Heart left ventricle (tissue), 16 donors: Measurements from ENCODE around the gene ARAP1. TPM values are rescaled to one million over a fixed set of nuclear protein-coding genes. Genes with fewer than 3 reads are reported as not detected.

Experiments
- ATAC-seq, 4 donors: fragments of 200-7000 bp; cut with Tn5 transposase; one replicate each; pipeline ENCODE4 v1.9.1; 2020 to 2022; ENCODE audit warnings: moderate library complexity in 4 of 4, mild to moderate bottlenecking in 3 of 4, moderate number of reproducible peaks in 1 of 4
- DNase-seq, 5 donors: peaks; one replicate each; pipeline ENCODE4 v3.0.0-alpha.2; 2020
- H3K27ac ChIP-seq, 12 donors: fragments of 200-600 bp; sonication (generic) in 4 of 12; one replicate each; pipeline versions ENCODE4 v1.5.0 to v1.8.0; 2016 to 2022; ENCODE audit warnings: mild to moderate bottlenecking in 2 of 12
- H3K27me3 ChIP-seq, 9 donors: fragments of 200-600 bp; sonication (generic) in 2 of 9; one replicate each; pipeline versions ENCODE4 v1.5.1 to v1.8.0; 2016 to 2022; ENCODE audit warnings: mild to moderate bottlenecking in 3 of 9
- H3K36me3 ChIP-seq, 9 donors: fragments of 200-600 bp; sonication (generic) in 2 of 9; one replicate each; pipeline versions ENCODE4 v1.5.0 to v1.8.0; 2018 to 2022; ENCODE audit warnings: mild to moderate bottlenecking in 2 of 9
- H3K4me1 ChIP-seq, 12 donors: fragments of 200-600 bp; sonication (generic) in 4 of 12; one replicate each; pipeline versions ENCODE4 v1.5.0 to v1.8.0; 2016 to 2022; ENCODE audit warnings: mild to moderate bottlenecking in 3 of 12
- H3K4me3 ChIP-seq, 12 donors: fragments of 200-600 bp; sonication (generic) in 4 of 12; one replicate each; pipeline versions ENCODE4 v1.5.0 to v1.8.0; 2017 to 2022; ENCODE audit warnings: mild to moderate bottlenecking in 9 of 12, moderate library complexity in 4 of 12
- H3K9me3 ChIP-seq, 12 donors: fragments of 200-600 bp; sonication (generic) in 4 of 12; one replicate each; pipeline versions ENCODE4 v1.5.0 to v1.8.0; 2016 to 2022; ENCODE audit warnings: mild to moderate bottlenecking in 1 of 12
- POLR2A ChIP-seq, 2 donors: fragments of 450-650 bp; IDR thresholded peaks; one replicate each; pipeline ENCODE4 v1.6.1; 2017; ENCODE audit warnings: antibody characterized with exemption in 2 of 2, mild to moderate bottlenecking in 2 of 2, moderate library complexity in 2 of 2
- WGBS, 4 donors: extraction: QIAGEN DNeasy Blood & Tissue Kit in 2 of 4; methylation state at CpG; one replicate each; pipeline versions ENCODE4 v1.1.5 to v1.1.7; 2013 to 2018; 5-methylcytosine and 5-hydroxymethylcytosine counted together
- intact Hi-C, 10 donors: fragments of 100-400 bp; cut with DNase I; formaldehyde crosslinking; loops; one replicate each; pipeline versions ENCODE4 v1.11.1 to v1.14.2; 2022
- polyA plus RNA-seq, 2 donors: library from polyadenylated mRNA; stranded (reverse); fragments of 200-250 nt; gene quantifications; one replicate each; pipeline ENCODE4 v1.2.3, GENCODE V29; 2013
- total RNA-seq, 9 donors: library from RNA; depleted of rRNA in 2 of 9; stranded (reverse); fragments of >200 nt in 2 of 9; fragmentation: NEBNext Ultra II Directional in 3 of 9; extraction: Animal tissue kit (Norgen Biotek cat#: 25700) in 3 of 9; gene quantifications; one replicate each; pipeline versions ENCODE4 v1.1.0 to v1.2.4, GENCODE V29; 2016 to 2023
- TF ChIP-seq, protein P1 (sequence below), 12 donors: fragments of 200-600 bp; sonication (generic) in 4 of 12; IDR thresholded peaks; one replicate each; pipeline versions ENCODE4 v1.5.0 to v1.8.0; 2018 to 2022; ENCODE audit warnings: antibody characterized with exemption in 12 of 12, mild to moderate bottlenecking in 5 of 12
- donor health status: ischemic (EF 13 %, LVEDD 7.1; RV severe dilation, severe dysfunction).
- donor health status: healthy with polysubstance abuse.
- donor health status: DM: no; HTN: yes; CAD: no.
- donor health status: DM: no; HTN: no; CAD: no.
- donor health status: ischemic (EF 25% LVEDD 6.9; RV normal size, moderate dysfunction).
- donor health status: ischemic (EF 25% LVEDD 5.7; RV mildly dilated, moderate dysfunction).
- donor health status: healthy.
- donor health status: DM: yes; HTN: yes; CAD: no.
- donor health status: ischemic (EF 35%, LVEDD 5.7; RV mildly dilated, moderate dysfunction).
- donor health status: nonischemic (EF 11% LVEDD 7.7; RV severe dilation, severe dysfunction).
- donor health status: DM: yes; HTN: yes; CAD: no.
- donor health status: PGD.
- donor health status: ischemic (EF 29% LVEDD 5.4; RV normal size, mild dysfunction).
- donor health status: nonischemic (EF 23%, LVEDD 6.1; RV moderate dilation, normal function).

ARAP1 gene
- total and polyA plus RNA-seq, 11 donors = 35.4 to 116 (median 43.6) TPM

DNA sequence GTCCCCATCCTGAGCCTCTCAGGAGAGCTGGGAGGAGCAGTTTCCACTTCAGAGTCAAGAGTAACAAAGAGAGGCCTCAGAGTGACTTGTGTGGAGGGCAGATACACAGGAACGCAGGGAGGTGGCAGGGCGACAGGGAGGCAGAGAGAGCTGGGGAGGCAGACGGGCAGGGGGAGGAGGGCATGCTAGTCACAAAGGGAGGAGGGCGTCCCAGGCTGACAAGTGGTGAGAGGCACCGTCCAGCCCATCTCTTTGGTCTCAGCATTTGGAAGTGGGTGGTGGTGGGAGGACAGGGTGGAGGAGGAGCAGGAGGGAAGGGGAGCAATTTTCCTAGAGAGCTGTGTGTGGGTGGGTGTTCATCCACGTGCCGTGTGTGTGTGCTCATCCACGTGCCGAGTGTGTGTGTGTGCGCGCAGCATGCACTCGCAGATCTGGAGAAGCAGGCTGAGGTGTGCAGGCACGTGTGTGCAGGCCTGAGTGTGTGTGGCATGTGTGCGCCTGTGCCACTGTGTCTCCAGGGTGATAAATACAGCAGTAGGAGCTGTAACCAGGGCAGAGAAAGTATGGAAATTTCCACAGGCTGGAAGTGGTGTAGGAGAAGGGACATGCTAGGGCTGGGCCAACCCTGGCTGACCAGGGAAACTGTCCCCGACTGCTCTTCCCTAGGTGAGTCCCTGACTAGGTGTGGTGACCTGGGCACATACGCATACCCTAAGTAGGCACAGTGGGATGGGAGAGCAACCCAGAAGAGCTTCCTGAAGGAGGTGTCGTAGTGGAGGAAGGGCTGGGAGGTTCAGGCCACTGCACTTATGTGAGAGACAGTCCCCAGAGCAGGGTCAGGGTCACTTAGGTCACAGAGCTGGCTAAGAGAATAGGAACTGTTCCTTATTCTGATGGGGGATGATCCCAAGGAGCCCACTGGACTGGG is 70.7 kb downstream of the ARAP1 start:
- Histone ChIP-seq H3K36me3 (peaks cover 0 to 28% (median 23%) of the 10 kb centered on the region in 9 donors), H3K27me3 (peaks cover 0 to 25% (median 7%) of the 10 kb centered on the region in 9 donors), H3K9me3 (no peaks in the 10 kb centered on the region), H3K27ac (no peak overlapping the region), H3K4me1 (peaks cover 0 to 42% (median 24%) of the 10 kb centered on the region in 12 donors), H3K4me3 (no peak overlapping the region)
- ATAC-seq (peak in 1 of 4 donors; percentile 2), DNase-seq (no peak)
- intact Hi-C loops = loop anchor here in 9 of 10 donors (2.0 to 10.0 kb wide), 7 partner anchors 94 to 211 kb away; no protein-coding TSS in a partner anchor
- WGBS, 4 donors = 38 to 48% (median 43%) methylated on average over 17 of the region's 17 CpGs
- TF ChIP-seq, protein P1, sequence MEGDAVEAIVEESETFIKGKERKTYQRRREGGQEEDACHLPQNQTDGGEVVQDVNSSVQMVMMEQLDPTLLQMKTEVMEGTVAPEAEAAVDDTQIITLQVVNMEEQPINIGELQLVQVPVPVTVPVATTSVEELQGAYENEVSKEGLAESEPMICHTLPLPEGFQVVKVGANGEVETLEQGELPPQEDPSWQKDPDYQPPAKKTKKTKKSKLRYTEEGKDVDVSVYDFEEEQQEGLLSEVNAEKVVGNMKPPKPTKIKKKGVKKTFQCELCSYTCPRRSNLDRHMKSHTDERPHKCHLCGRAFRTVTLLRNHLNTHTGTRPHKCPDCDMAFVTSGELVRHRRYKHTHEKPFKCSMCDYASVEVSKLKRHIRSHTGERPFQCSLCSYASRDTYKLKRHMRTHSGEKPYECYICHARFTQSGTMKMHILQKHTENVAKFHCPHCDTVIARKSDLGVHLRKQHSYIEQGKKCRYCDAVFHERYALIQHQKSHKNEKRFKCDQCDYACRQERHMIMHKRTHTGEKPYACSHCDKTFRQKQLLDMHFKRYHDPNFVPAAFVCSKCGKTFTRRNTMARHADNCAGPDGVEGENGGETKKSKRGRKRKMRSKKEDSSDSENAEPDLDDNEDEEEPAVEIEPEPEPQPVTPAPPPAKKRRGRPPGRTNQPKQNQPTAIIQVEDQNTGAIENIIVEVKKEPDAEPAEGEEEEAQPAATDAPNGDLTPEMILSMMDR (IDR thresholded peaks at IDR 0.05) = no peak
- no peak for TF ChIP-seq POLR2A (IDR thresholded peaks at IDR 0.05)

DNA sequence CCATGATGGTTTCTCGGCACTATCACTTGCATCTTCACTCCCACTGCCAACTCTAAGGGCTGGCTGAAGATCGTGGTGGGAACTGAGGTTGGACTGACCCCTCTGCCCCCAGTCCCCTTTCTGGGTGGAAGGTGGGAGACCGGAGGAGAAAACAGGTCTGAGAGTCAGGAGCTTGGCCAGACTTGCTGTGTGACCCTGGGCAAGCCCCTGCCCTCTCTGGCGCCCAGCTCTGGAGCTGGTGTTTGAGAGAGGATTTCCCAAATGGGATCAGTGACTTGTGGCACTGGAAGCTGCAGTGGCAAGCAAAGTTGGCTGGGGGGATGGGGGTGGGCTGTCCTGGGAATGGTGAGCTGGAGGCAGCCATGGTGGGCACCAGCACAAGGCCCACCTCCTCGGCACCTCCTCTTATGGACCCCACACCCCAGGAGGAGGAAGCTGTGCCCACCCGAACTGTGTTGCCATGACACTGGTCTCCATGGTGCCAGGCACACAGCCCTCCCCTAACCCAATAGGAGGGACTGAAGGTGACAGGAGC is 71.5 kb downstream of the ARAP1 start:
- DNase-seq (no peak), ATAC-seq (no peak)
- H3K4me3 ChIP-seq = no peak overlapping the region
- intact Hi-C loops = loop anchor here in 8 of 10 donors (5.0 to 10.0 kb wide), 5 partner anchors 93 to 208 kb away; no protein-coding TSS in a partner anchor
- H3K4me1 ChIP-seq = peaks cover 0 to 35% (median 17%) of the 10 kb centered on the region in 12 donors
- H3K9me3 ChIP-seq = no peaks in the 10 kb centered on the region
- H3K27ac ChIP-seq = no peak overlapping the region
- TF ChIP-seq, protein P1 (IDR thresholded peaks at IDR 0.05) = no peak
- no peak for TF ChIP-seq POLR2A (IDR thresholded peaks at IDR 0.05)
- peaks cover 0 to 21% (median 16%) of the 10 kb centered on the region in 9 donors for H3K36me3 ChIP-seq
- peaks cover 4 to 33% (median 12%) of the 10 kb centered on the region in 9 donors for H3K27me3 ChIP-seq
- 58 to 77% (median 64%) methylated on average over 6 of the region's 6 CpGs for WGBS, 4 donors

DNA sequence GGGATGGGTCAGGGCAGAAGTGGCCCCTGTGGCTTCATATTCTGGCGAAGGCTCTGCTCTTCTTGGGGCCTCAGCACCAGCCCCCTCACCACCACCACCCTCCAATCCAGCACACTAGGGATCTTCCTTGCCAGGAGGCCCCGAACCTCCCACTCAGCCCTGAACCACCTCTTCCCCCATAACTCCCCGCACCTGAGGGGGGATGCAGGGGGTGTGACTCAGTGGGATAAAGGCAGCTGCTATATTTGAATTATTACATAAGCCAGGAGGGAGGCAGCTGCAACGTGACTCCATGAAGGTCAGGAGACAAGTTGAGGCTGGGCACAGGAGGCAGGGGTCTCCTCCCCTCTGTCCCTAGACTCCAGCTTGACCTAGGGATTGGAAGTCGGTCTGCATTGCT is 72.3 kb downstream of the ARAP1 start:
- H3K27me3 ChIP-seq = peaks cover 4 to 41% (median 19%) of the 10 kb centered on the region in 9 donors

More for the DNA sequence above, 72.3 kb downstream of the ARAP1 start:
- H3K9me3 ChIP-seq = no peaks in the 10 kb centered on the region
- ATAC-seq (no peak), DNase-seq (no peak)
- WGBS, 4 donors = 51 to 67% (median 62%) methylated on average over 4 to 5 of the region's 5 CpGs
- peaks cover 0 to 14% (median 8%) of the 10 kb centered on the region in 9 donors for H3K36me3 ChIP-seq
- peaks cover 0 to 27% (median 10%) of the 10 kb centered on the region in 12 donors for H3K4me1 ChIP-seq
- H3K27ac ChIP-seq = no peak overlapping the region
- no peak overlapping the region for H3K4me3 ChIP-seq
- TF ChIP-seq, protein P1 (IDR thresholded peaks at IDR 0.05) = no peak
- TF ChIP-seq POLR2A (IDR thresholded peaks at IDR 0.05) = no peak
- intact Hi-C loops = loop anchor here in 9 of 10 donors (5.0 to 10.0 kb wide), 5 partner anchors 93 to 208 kb away; no protein-coding TSS in a partner anchor
